DLD1 (cell line): ENCODE measurements around the gene LILRB5.
"Not testable (repeated sequence)": the region's sequence is repeated elsewhere in the genome, so short reads cannot be mapped to it uniquely, and the experiment has no call there.

Experiments
- in situ Hi-C: cut with HindIII; loops from 2 replicates; pipeline ENCODE4 v1.10.0; 2017; ENCODE audit warnings: low sequenced_read_pairs

LILRB5 gene

DNA sequence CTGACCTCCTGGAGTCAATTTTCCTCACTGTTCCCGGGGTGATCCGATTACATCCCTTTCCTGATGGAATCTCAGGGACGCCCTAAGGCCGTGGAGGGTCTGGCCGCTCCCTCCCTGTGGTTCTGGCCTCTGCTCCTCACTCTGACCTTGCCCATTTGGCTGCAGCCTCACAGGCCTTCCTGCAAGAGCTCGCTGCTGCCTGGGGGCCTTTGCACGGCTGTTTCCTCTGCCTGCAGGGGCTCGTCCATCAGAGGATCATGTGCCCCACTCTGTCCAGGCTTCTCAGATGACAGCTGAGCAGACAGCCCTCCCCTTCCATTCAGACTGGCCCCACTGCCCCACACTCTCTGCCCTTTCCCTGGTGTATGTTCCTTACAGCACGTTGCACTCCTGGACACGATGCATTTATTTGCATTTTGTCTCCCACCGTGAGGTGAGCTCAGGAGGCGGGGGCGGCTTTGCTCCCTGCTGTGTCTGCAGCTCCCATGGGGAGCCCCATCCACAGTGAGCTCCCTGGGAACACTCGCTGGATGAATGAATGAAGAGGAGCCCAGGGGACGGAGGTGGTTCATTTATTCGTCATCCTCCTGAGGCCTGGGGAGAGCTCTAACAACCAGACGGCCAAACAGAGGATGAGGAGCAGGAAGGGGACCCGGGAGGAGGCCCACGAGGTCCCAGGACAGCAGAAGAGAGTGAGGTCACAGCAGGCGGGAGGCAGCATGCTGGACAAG, 39.4 kb downstream of the LILRB5 start:
- in situ Hi-C loops, result not testable (repeated sequence)

DNA sequence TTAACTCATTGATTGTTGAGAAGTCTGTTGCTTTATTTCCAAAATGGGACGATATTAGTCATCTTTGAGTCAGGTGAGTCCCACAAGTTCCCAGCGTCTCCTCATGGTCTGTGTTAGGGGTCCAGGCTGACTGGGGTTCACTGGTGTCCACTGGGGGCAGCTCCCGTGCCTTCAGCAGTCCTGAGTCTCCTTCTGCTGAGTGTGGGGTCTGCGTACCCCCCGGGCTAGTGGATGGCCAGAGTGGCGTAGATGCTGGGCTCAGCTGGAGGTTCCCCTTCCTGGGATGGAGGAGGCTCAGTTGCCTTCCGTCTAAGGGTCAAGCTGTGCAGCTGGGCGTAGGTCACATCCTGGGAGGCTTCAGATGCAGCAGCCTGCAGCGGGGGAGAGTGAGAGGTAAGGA, 40.2 kb downstream of the LILRB5 start:
- in situ Hi-C loops, result no loop called here

DNA sequence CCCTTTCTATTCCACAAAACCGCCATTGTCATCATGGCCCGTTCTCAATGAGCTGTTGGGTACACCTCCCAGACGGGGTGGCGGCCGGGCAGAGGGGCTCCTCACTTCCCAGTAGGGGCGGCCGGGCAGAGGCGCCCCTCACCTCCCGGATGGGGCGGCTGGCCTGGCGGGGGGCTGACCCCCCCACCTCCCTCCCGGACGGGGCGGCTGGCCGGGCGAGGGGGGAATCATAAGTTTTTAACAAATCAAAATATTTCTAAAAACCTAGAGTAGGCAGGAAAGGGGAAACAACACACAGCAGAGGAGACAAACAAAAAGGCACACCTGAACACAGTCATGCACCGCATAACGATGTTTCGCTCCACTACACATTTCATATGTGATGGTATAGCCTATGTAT, 42.3 kb downstream of the LILRB5 start:
- in situ Hi-C loops, result not testable (repeated sequence)

DNA sequence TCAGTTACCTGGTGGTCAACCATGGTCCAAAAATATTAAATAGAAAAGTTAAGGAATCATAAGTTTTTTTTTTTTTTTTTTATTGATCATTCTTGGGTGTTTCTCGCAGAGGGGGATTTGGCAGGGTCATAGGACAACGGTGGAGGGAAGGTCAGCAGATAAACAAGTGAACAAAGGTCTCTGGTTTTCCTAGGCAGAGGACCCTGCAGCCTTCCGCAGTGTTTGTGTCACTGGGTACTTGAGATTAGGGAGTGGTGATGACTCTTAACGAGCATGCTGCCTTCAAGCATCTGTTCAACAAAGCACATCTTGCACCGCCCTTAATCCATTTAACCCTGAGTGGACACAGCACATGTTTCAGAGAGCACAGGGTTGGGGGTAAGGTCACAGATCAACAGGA, 42.9 kb downstream of the LILRB5 start:
- in situ Hi-C loops, result not testable (repeated sequence)

- in situ Hi-C loops, result no loop called here
Observed at GRCh38 chr19:54211235-54211634, 45.8 kb downstream of the LILRB5 start.

GRCh38 chr19:54209811-54210494, 47.1 kb downstream of the LILRB5 start:
- in situ Hi-C loops, result no loop called here

- in situ Hi-C loops, result no loop called here
Observed at GRCh38 chr19:54209058-54209810, 47.8 kb downstream of the LILRB5 start.

DNA sequence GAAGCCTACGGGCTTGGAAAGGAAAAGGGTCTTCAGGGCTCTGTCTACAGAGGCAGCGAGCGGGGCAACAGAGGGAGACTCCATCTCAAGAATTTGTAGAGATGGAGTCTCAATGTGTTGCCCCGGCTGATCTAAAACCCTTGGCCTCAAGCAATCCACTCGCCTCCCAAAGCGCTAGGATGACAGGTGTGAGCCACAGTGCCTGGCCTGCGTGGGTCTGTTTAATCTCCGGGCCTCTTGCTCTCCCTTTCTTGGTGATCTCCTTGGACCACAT, 48.4 kb downstream of the LILRB5 start:
- in situ Hi-C loops, result no loop called here

DNA sequence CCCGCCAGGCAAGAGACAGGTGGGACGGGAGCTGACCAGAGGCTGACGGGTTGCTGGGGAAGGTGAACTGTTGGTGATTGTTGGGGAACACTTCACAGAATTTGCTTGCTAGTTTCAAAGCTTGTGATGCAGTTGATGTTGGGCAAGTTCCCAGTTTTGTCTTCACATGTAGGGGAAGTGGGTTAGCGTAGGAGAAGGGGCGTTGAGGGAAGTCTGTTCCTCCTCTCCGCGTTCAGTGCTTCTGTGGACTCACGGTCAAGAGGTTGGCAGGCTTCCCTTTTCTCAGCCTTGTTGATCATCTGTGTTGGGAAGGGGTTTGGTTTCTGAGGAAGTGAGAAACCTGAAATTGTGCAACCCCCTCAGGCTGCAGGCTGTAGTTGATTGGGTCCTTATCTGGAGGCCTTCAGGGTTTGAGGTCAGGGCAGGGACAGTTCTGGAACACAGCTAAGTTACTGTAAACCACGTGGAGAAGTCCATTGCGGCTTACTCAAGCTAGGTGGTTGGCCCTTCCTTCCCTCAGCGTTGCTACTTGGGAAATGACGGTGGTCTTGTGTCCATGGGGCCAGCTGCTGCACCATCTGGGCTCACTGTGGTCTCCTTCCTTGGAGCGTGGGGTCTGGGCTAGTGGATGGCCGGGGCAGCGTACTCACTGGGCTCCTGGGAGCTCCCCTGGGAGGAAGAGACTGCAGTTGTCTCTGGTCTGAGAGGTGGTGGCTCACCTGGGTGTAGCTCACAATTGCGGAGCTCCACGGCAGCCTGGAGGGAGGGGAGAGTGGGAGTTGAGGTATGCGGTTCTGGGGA, 48.9 kb downstream of the LILRB5 start:
- in situ Hi-C loops, result no loop called here

GRCh38 chr19:54207676-54207982, 49.4 kb downstream of the LILRB5 start:
- in situ Hi-C loops, result no loop called here

GRCh38 chr19:54207193-54207592, 49.9 kb downstream of the LILRB5 start:
- in situ Hi-C loops, result not testable (repeated sequence)

DNA sequence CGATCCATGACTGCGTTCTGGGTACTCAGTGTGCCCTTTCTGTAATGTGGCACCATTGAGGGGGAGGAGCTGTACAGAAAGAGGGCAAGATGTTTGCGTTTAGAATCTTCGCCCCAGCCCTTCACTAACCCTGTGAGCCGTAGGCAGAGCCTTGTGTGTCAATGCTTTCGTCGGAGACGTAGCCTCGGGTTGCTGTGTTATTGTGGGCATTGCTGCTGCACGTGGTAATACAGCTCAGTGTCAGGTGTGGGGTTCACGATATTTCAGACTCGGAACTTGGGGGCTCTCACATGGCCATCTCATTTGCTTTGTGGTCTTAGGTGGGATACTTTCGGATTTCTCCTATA, 50.3 kb downstream of the LILRB5 start:
- in situ Hi-C loops, result no loop called here

DNA sequence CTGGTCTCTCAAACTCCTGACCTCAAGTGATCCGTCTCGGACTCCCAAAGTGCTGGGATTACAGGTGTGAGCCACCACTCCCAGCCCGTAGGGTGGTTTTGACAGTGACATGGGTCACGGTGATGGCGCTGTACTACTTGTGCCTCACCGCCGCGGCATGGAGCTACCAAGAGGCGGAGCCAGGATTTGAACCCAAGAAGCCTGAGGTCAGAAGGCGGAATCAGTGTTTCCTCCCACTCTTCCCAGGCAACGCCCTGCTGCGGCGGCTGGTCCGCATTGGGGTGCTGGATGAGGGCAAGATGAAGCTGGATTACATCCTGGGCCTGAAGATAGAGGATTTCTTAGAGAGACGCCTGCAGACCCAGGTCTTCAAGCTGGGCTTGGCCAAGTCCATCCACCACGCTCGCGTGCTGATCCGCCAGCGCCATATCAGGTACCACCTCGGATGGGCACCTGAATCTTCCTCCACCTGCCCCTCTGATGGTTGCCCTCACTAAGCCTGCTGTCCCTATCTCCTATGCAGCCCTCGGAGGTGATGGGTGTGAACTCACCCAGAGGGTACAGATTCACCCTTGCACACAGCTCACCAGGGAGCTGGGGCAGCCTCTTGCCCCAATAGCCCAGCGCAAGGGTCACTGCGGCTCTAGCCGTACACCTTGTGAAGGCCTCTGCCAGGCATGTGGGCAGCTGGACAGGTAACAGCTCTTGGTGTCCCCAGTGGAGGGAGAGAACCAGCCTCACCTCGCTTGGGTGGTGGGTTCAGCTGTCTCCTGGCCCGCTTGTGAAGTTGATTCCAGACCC, 50.8 kb downstream of the LILRB5 start:
- in situ Hi-C loops, result no loop called here

DNA sequence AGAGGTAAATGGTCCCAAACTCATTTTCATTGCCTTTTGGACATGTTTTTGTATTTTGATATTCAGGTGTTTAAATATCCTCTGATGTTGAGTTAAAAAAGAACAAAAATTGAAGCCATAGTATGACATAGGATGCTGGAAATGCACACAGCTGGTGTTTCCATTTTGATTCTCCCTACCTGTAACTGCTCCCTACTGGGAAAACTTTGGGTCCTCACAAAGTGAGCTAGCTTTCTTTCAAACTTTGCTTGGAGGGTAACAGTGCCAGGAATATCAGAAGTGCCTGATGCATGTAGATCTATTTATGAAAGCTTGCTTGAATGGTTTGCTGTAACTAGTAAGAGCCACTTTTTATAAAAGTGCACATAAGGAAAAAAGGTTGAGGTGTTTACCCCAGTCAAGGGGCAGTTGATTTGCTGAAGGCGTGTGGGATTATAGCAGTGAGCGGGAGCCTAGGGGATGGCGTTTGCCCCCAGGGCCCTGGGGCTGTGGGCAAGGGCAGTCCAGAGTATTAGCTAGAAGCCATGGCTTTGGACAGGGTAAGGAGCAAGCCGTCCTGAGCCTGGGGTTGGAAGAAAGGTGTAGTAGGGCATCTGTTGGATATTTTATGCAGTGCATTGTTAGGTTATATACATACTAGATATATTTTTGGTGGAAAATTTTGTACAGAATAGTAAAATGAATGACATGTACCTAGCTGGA, 52.2 kb downstream of the LILRB5 start:
- in situ Hi-C loops, result no loop called here

GRCh38 chr19:54203151-54203611, 53.9 kb downstream of the LILRB5 start:
- in situ Hi-C loops, result no loop called here

DNA sequence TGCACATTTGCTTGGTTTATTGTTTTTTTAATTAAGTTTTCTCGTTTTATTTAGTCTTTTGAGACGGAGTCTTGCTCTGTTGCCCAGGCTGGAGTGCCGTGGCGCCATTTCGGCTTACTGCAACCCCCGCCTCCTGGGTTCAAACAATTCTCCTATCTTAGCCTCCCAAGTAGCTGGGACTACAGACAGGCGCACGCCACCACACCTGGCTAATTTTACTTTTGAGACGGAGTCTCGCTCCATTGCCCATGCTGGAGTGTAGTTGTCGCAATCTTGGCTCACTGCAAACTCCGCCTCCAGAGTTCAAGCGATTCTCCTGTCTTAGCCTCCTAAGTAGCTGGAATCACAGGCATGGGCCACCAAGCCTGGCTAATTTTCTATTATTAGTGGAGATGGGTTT, 55.1 kb downstream of the LILRB5 start:
- in situ Hi-C loops, result no loop called here

DNA sequence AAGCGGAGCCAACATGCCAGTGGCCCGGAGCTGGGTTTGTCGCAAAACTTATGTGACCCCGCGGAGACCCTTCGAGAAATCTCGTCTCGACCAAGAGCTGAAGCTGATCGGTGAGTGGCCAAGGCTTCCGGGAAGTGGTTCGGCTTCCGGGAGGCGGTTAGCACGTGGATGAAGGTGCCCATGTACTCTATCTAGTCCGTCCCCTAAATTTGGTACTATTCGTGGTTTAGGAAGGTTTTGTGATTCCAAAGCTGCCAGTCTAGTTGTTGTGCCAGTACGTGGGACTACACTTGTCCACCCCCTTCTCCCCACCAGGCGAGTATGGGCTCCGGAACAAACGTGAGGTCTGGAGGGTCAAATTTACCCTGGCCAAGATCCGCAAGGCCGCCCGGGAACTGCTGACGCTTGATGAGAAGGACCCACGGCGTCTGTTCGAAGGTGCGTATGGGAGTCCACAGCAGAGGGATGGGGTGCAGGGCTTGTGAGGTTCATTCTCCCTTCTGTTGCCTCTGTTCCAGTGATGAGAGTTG, 55.8 kb downstream of the LILRB5 start:
- in situ Hi-C loops, result no loop called here
